ENCODE measurements around the gene ANKRD44.

GRCh38 chr2:196954001-196954400 is 356.6 kb downstream of the ANKRD44 start:
- no peak for TF ChIP-seq EZH2 (IDR thresholded peaks at IDR 0.05; ENCODE audit: low read length, unreplicated experiment)
- no peak for TF ChIP-seq CTCF (conservative IDR thresholded peaks at IDR 0.05; ENCODE audit: low read depth, low read length)
- no peak for TF ChIP-seq EZH2phosphoT487 (IDR thresholded peaks at IDR 0.05; ENCODE audit: borderline replicate concordance, low read length)

Measured in PC-3 (cell line).